HG02840 (cell line): Measurements from ENCODE around the gene MLH3.
"Not testable (repeated sequence)": the region's sequence is repeated elsewhere in the genome, so short reads cannot be mapped to it uniquely, and the experiment has no call there.

Source experiments
- ATAC-seq: cut with Tn5 transposase; IDR thresholded peaks from one replicate; pipeline ENCODE4 v1.9.1; 2021; ENCODE audit warnings: mild to moderate bottlenecking, moderate library complexity, moderate number of reproducible peaks; ENCODE audit not compliant: unreplicated experiment, low FRiP score

Gene MLH3

DNA sequence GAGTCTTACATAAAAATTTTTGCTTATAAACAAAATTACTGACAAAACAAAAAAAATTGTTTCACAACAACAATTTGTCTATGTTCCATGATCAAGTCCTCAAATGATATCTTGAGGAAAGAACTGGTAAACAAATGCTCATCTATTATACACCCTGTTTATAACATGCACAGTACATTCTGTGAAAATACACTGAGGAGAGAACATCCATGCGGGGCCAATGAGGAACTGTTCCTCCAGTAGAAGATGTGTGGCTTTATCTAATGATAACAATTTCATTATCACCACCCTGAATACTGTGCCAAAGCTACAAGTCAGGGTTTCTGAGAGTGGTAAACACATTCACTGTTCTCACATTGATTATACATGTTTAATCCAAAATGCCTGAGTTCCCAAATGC lies 10.8 kb downstream of the MLH3 start:
- ATAC-seq = no peak

- no peak for ATAC-seq
These were observed 18.3 kb downstream of the MLH3 start for GRCh38 chr14:75032939-75033338.

GRCh38 chr14:75030147-75030546 lies 21.1 kb downstream of the MLH3 start:
- no peak for ATAC-seq

DNA sequence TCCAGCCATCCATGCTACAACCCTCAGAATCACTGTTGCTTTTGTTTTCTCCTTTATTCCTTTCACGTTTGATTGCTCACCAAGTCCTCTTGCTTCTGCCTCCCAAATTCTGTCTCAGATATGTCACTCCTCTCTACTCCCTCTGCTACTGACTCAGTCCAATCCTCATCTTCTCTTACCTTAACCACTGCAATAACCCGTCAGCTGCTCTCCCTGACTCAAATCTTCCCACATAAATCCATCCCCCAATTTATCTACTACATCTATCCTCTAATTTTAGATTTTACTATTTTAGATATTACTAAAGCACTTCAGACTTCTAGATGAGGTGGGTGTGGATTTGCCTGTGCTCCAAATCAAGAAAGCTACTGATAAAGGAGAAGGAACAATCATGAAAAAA lies 25.4 kb downstream of the MLH3 start:
- ATAC-seq = no peak

GRCh38 chr14:75025082-75025481 lies 26.2 kb downstream of the MLH3 start:
- no peak for ATAC-seq

DNA sequence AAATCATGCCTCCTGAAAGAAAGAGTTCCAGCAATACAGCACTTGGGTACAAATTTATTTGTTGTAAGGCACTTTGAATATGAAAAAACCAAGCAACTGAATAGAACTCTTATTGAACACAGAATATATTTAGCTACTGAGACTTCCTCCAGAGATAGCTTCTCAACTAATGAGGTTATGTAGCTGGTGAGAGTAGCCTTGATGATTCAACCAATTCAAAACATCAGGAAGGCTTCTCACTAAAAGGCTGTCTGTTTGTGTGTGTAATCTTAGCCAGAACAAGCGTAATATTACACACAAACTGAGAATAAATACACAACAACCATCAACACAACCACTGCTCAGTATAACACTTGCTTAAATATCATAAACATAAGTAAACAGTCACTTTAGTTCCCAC lies 28.2 kb downstream of the MLH3 start:
- no peak for ATAC-seq

GRCh38 chr14:75022655-75023054 lies 28.6 kb downstream of the MLH3 start:
- ATAC-seq = no peak

DNA sequence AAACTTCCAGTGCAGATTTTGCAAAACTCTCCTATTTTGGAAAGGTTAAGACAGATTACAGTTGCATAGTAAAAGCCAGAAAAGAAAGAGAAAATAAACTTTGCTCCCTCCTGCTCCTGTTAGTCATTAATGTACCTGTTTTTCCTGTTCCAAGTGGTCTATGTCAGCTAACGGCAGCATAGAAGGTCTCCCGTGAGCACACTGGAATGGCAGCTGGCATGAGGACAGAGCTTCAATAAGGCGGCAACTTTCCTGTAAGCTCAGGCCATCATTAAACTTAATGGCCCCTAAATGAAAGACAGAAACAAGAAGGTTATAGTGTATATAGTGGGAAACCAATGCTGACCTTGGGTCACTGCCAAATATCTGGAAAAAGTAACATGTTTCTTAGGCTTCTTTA lies 32.6 kb downstream of the MLH3 start:
- ATAC-seq = no peak

GRCh38 chr14:75016815-75017214 lies 34.5 kb downstream of the MLH3 start:
- ATAC-seq = no peak

GRCh38 chr14:75015496-75015895 lies 35.8 kb downstream of the MLH3 start:
- ATAC-seq = no peak

GRCh38 chr14:75013290-75013689 lies 38.0 kb downstream of the MLH3 start:
- no peak for ATAC-seq

GRCh38 chr14:75011356-75011994 lies 39.8 kb downstream of the MLH3 start:
- no peak for ATAC-seq

DNA sequence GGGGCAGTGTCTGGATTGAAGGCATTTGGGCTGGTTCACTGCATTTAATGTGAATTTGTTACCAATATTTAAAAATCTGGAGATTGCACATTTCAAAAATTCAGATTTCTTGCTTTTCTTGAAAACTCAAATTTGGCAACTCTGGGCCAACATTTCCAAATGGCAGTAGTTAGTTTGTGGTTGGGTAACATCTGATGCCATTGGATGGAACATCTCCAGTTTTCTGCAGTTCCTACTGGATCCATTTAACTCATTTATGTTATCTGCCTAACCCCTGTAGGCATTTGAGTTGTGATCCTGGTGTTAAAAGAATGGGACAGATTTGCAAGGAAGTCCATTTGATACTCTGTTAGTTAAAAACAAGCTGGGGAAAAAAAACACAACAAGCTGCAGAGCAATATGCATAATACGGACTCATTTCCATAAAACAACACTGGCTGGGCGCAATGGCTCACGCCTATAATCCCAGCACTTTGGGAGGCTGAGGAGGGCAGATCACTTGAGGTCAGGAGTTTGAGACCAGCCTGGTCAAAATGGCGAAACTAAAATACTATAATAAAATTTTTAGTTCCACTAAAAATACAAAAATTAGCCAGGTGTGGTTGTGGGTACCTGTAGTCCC lies 40.7 kb downstream of the MLH3 start:
- no peak for ATAC-seq

DNA sequence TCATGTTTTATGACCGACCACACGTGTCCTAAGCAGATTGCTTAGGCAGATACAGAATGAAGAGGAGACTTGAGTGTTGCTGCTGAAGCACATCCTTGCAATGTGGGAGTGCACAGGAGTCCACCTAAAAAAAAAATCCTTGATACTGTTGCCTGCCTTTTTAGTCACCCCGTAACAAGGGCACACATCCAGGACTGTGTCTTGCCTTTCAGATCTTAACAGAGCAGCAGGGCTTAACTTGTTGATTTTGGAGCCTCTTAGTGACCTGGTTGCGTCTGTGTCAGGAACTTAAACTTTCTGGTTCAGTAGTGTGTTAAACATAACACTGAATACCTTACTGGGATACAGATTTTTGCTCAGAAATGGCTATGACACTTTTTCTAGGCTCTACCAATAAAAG lies 42.1 kb downstream of the MLH3 start:
- no peak for ATAC-seq

- no peak for ATAC-seq
These were observed 45.9 kb downstream of the MLH3 start for GRCh38 chr14:75005357-75005756.

GRCh38 chr14:75003250-75004027 lies 47.8 kb downstream of the MLH3 start:
- no peak for ATAC-seq

GRCh38 chr14:75002392-75003249 lies 48.6 kb downstream of the MLH3 start, which contains the start of gene EIF2B2:
TSS of gene EIF2B2 (plus strand) at chr14:75002921. CDS start at chr14:75002991, 70 bp downstream.
- peak; percentile 96 for ATAC-seq

DNA sequence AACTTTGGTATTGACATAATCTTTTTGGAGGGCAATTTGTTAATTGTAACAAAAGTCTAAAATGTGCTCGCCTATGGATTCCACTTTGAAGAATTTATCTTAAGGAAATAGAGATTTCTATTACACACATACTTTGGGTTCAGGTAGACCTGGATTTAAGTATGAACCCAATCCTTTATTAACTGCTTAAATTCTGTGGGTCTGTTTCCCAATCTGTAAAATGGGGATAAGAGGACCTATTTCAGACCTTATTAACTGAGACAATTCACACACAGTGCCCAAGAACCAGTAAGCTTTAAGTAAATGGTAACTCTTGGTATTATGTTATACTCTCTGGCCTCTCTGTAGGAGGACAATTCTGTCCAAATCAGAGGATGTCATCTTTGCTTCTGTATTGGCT lies 49.4 kb downstream of the MLH3 start:
- ATAC-seq = no peak

DNA sequence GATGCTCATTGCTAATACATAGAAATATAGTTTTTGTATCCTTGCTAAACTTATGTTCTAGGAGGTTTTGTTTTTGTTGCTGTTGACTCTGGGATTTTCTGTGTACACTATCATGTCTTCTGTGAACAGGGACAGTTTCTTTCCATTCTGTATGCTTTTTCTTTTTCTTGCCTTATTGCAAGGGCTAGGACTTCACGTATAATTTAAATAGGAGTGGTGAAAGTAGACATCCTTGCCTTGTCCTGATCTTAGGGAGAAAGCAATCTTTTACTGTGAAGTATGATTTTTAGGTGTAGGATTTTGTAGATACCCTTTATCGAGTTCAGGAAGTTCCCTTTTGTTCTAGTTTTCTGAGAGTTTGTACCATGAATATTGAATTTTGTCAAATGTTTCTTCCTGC lies 50.0 kb downstream of the MLH3 start:
- no peak for ATAC-seq

- ATAC-seq = not testable (repeated sequence)
These were observed 55.5 kb downstream of the MLH3 start for GRCh38 chr14:74995781-74996180.

DNA sequence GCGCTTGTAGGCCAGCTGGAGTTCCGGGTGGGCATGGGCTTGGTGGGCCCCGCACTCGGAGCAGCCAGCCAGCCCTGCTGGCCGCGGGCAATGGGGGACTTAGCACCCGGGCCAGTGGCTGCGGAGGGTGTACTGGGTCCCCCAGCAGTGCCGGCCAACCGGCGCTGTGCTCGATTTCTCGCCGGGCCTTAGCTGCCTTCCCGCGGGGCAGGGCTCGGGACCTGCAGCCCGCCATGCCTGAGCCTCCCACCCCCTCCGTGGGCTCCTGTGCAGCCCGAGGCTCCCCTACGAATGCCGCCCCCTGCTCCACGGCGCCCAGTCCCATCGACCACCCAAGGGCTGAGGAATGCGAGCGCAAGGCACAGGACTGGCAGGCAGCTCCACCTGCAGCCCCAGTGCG lies 57.1 kb downstream of the MLH3 start:
- not testable (repeated sequence) for ATAC-seq
